ENCODE results near the gene RAX2.

The RAX2 gene

GRCh38 chr19:3753631-3754410 is 18.2 kb downstream of the RAX2 start:
- no peak for DNase-seq (ENCODE audit: low read depth, low spot score)
- ChIA-PET POLR2A (no interaction called here), CTCF (interaction anchor here (5.8 kb wide), 1 partner anchor 8 kb away, joined by 33 read pairs; the partner anchor contains the start of genes APBA3 and MRPL54)
- no peak for TF ChIP-seq CTCF (IDR thresholded peaks at IDR 0.05; ENCODE audit: insufficient read depth, low read length, missing control alignments)
- H3K4me3 ChIP-seq (ENCODE audit: low read depth, low read length): no peak overlapping the region

GRCh38 chr19:3752492-3752891 is 19.5 kb downstream of the RAX2 start:
- ChIA-PET POLR2A (no interaction called here), CTCF (interaction anchor here (5.8 kb wide), 1 partner anchor 10 kb away, joined by 33 read pairs; the partner anchor contains the start of genes APBA3 and MRPL54)
- no peak overlapping the region for H3K4me3 ChIP-seq (ENCODE audit: low read depth, low read length)
- no peak for DNase-seq (ENCODE audit: low read depth, low spot score)
- TF ChIP-seq CTCF (IDR thresholded peaks at IDR 0.05; ENCODE audit: insufficient read depth, low read length, missing control alignments): no peak

GRCh38 chr19:3751236-3751635 is 20.8 kb downstream of the RAX2 start:
- POLR2A ChIA-PET: no interaction called here
- no peak overlapping the region for H3K4me3 ChIP-seq (ENCODE audit: low read depth, low read length)
- TF ChIP-seq CTCF (IDR thresholded peaks at IDR 0.05; ENCODE audit: insufficient read depth, low read length, missing control alignments): no peak
- DNase-seq (ENCODE audit: low read depth, low spot score): no peak
- CTCF ChIA-PET: interaction anchor here (5.8 kb wide), 1 partner anchor 11 kb away, joined by 33 read pairs; the partner anchor contains the start of genes APBA3 and MRPL54

GRCh38 chr19:3750211-3750610 is 21.8 kb downstream of the RAX2 start:
- ChIA-PET POLR2A (no interaction called here), CTCF (interaction anchor here (1.3 to 5.8 kb wide), 2 partner anchors 9 to 12 kb away, joined by 5 to 33 read pairs; partner anchors contain the start of genes APBA3 and MRPL54)

GRCh38 chr19:3748965-3749364 is 23.1 kb downstream of the RAX2 start:
- DNase-seq (ENCODE audit: low read depth, low spot score): no peak
- ChIA-PET CTCF (interaction anchor here (1.2 to 5.8 kb wide), 2 partner anchors 13 to 20 kb away, joined by 4 to 33 read pairs; partner anchors contain the start of genes APBA3 and MRPL54), POLR2A (no interaction called here)
- no peak for TF ChIP-seq CTCF (IDR thresholded peaks at IDR 0.05; ENCODE audit: insufficient read depth, low read length, missing control alignments)
- no peak overlapping the region for H3K4me3 ChIP-seq (ENCODE audit: low read depth, low read length)

More at GRCh38 chr19:3750211-3750610, 21.8 kb downstream of the RAX2 start:
- H3K4me3 ChIP-seq (ENCODE audit: low read depth, low read length): no peak overlapping the region
- no peak for DNase-seq (ENCODE audit: low read depth, low spot score)
- TF ChIP-seq CTCF (IDR thresholded peaks at IDR 0.05; ENCODE audit: insufficient read depth, low read length, missing control alignments): no peak

GRCh38 chr19:3746371-3747056 is 25.5 kb downstream of the RAX2 start:
- TF ChIP-seq CTCF (IDR thresholded peaks at IDR 0.05; ENCODE audit: insufficient read depth, low read length, missing control alignments): no peak
- DNase-seq (ENCODE audit: low read depth, low spot score): no peak
- POLR2A ChIA-PET: no interaction called here
- CTCF ChIA-PET: no interaction called here
- no peak overlapping the region for H3K4me3 ChIP-seq (ENCODE audit: low read depth, low read length)

Data from AG04449 (cell line).